LHCN-M2 (cell line): ENCODE results near the gene GATA6. TPM values are rescaled to one million over a fixed set of nuclear protein-coding genes. Genes with fewer than 3 reads are reported as not detected.

Experiments used
- DNase-seq: peaks from one replicate; pipeline ENCODE4 v3.0.0-alpha.2; 2012; ENCODE audit warnings: low read depth
- polyA plus RNA-seq: library from polyadenylated mRNA; unstranded; fragments of >200 nt; gene quantifications from one replicate; pipeline ENCODE4 v1.2.1, GENCODE V29; 2012; ENCODE audit warnings: missing spikeins
- total RNA-seq: library from RNA; depleted of rRNA; stranded (reverse); fragments of >200 nt; gene quantifications from 2 replicates; pipeline ENCODE4 v1.2.3, GENCODE V29; 2014; rRNA removed

The GATA6 gene
- 0.06 TPM in 1 of 2 replicates, not detected in the other for total RNA-seq
- polyA plus RNA-seq, result not detected

DNA sequence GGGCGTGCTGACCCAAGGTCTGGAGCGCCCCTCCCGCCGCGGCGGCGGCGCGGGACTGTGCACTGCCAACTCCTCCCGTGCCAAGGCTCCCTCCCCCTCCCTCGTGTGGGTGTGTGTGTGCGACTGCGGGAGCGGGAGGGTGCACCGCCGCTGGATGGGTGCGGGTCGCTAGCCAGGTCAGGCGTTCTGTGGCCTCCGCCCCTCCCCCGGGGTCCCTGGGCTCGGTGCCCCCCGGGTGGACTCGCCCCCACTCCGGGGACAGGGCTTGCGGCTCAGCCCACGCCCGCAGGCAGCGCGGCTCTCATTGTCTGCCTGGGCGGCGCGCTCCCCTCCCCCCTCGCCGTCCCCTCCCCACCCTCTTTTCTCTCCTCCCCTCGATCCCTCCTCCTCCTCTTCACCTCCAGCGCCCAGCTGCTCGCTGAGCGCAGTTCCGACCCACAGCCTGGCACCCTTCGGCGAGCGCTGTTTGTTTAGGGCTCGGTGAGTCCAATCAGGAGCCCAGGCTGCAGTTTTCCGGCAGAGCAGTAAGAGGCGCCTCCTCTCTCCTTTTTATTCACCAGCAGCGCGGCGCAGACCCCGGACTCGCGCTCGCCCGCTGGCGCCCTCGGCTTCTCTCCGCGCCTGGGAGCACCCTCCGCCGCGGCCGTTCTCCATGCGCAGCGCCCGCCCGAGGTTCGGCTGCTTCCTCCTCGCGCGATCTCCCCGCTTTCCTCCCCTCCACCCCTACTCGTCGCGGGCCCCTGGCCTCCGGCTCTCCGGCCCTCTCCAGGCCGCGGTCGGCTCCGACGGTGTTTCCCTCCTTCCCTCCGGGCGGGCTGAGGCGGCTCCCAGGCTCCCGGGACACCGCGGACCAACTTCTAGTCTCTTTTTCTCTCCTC lies at the start of gene GATA6:
GATA6 (plus strand) TSS at position 579 of the 878 bp plus-strand sequence. CDS start 1,556 bp downstream, outside the sequence.
- DNase-seq, result peak; percentile 26

DNA sequence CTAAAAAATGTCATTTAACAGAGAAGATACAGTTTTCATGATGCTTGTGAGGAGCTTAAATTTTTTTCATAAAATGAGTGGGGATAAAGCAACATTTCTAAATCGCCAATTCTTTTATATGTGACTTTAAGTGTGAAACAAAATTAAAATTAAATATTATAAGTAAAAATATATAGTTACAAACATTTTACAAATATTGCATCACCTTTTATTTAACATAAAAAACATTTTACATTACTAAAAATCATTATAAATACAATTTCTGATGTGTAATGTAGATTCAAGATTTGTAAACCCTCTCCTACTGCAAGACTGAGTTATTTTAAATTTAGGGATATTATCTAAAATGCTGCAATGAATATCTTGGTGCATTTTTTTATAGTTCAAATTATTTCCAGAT lies 44.4 kb upstream of the GATA6 start:
- DNase-seq, result no peak

DNA sequence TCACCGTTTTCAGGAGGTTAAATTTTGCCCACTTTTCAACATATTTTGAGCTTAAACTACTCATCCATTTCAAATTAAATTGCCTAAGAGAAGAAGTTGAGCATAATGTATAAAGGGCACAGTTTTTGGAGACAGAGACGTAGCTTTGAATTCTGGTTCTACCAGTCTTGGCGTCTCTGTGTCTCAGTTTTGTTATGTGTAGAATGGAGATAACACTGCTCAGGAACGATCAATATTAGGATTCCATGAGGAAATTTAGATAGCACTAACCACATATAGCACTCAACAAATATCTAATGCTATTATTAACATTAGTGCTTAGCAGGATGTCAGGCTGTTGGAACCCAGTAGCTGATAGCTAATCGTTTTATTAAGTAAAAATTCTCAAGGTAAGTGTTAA lies 40.4 kb upstream of the GATA6 start:
- DNase-seq, result no peak

DNA sequence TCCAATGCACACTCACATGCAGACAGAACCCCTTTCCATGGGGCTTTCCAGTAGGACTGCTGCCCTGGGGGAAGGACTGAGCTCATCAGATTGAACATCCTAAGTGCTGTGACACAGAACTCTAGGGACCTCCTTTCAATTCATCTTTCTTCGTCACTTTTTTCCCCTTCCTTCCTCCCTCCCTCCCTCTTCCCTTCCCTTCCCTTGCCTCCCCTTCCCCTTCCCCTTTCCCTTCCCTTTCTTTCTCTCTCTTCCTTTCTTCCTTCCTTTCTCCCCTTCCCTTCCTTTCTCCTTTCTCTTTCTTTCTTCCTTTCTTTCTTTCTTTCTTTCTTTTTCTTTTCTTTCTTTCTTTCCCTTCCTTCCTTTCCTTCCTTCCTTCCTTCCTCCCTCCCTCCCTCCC lies 39.6 kb upstream of the GATA6 start:
- DNase-seq, result no peak

DNA sequence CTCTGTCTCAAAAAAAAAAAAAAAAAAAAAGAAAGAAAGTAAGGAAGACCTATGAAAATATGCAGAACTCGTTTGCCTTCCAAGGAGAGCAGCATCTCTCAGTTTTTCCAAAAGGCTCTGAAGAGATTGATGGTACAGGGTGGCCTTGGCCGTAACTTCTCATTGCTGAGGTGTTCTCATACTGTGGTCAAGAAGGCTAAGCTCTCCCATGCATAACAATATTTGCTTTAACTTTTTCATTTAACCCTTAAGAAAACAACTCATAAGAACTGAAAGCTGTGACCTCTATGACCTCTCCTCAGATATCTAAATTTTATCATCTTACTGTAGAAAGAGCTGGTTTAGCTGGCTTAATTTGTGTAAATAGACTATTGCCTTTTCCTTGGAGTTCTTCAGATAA lies 37.1 kb upstream of the GATA6 start:
- DNase-seq, result no peak

DNA sequence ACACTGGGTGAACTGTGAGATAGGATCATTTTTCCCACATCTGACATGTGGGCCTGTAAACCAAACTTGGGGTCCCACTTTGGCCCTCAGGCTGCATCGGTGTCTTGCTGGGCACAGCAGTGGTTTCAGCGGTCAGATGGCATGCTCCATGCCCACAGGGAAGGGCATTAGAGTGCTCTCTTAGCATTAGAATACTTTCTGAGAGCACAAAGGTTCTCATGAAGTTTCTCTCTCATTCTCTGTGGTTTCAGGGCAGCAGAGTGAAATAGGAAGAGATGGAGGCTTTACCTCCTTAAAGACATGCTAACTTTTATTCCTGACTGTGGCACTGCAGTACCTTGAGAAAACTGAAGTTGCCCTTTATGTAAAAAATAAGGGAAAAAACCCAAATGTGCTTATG lies 36.6 kb upstream of the GATA6 start:
- no peak for DNase-seq

DNA sequence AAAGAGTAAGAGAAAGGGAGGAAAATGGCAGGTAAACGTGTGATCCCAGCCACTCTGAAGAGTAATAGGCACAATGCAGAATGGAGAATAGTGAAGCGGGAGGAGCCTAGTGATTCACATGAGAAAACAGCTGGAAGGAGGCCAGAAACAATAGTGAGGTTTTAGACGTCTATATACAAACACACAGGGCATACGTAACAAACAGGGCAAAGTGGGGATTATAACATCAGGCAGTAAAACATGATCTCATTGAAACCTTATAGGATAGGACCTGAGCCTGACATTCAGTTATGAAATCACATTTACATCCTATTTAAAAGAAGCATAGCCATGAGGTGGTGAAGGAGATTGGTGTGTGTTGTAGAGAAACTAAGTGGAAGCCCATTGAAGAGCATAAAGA lies 33.0 kb upstream of the GATA6 start:
- no peak for DNase-seq

DNA sequence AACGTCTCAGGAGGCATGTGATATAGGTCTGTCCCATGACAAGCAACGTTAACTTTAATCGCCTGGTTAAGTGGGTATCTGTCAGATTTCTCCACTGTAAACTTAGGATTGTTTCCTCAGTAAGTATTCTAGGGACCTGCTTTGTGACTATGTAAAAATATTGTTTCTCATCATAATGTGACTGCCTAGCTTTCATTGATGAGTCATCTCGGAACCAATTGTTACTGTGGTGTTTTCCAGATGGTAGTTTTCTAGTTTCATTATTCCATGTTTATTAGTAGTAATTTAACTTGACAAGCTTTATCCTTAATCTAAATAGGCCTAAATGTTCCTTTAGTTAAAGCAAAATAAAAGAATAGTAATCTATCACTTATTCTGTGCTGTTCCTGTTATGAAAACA lies 28.2 kb upstream of the GATA6 start:
- no peak for DNase-seq

DNA sequence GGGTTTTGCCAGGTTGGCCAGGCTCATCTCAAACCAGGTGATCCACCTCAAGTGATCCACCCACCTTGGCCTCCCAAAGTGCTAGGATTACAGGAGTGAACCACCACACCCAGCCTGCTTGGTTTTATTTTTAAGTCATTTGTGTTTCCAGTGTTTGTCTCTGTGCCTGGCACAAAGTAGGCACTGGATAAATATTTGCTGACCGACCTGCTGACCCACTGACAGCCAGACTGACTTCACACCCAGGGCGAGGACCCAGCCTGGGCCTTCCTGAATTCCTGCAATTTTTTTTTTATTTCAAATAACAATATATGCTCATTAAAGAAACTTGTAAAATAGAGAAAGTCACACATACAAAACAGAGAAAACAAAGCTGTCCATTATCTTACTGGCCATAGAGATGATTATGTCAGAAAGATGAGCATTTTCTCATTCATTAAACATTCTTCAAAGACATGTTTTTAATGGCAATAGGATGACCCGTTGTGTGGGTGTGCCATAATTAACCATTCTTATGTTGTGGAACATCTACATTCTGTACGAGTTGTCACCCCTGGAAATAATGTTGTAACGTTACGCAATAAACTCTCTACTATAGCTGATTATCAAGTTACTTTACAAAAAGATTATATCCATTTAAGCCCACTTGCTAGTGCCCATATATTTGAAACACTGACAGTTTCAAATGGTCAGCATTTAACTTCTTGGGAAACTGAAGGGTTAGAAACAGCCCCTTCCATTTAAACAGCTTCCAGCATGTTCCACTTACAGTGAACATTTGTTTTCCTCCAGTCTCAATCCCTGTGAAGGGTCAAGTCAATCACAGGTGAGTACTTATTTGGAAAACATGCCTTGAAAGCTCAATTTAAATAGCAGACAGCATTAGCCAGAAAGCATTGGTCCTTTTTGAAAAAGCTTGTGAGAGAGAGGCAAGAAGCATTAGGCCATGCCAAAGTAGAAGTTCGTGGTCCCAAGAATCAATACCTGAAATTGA lies 25.7 kb upstream of the GATA6 start:
- no peak for DNase-seq

DNA sequence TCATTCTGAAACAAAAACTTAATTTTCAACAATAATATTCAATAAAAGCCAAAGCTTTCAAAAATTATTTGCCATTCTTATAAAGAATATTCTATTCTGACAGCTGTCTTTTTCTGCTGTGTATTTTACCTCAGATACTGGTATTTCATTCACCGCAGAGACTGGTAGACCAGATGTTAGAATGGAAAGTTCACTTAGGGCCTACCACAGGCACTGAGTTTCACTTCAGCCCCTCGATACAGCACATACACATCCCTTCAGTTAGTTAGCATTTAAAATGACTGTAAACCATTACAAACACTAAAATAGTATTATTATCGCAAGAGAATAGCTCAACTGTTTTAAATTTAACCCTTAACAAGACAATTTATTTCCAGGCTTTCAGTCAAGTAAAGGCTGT lies 24.2 kb upstream of the GATA6 start:
- DNase-seq, result no peak

DNA sequence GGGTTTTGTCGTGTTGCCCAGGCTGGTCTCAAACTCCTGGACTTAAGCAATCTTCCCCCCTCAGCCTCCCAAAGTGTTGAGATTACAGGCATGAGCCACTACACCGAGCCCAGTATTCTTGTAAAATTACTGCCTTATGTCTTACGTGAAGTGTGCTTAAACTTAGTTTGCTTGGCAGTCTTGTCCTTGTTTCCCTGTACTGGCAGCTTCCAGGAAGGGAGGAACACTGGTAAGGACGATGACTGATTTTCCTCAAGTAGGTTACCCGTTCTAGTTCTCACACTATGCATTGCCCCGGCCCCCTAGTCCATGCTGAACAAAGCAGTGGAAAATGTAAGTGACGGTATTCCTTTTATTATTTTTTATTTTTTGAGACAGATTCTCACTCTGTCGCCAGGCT lies 19.7 kb upstream of the GATA6 start:
- DNase-seq, result no peak

DNA sequence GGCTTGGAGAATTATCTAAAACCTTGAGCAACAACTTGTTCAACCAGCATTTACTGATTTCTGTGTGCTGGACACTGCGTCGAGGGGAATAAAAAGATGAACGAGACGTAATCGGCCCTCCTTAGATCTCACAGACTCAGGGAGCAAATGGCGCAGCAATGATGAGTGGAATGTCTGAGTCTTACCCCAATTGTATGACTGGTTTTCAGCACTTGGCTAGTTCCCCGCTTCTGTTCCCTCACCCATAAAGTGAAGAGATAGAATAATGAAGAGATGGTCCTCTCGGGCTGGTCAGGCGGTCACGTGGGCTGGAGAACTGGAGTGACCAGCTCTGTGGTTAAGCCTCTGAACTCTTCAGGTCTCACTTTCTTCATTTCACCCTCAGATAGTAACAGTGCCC lies 17.3 kb upstream of the GATA6 start:
- DNase-seq, result no peak

DNA sequence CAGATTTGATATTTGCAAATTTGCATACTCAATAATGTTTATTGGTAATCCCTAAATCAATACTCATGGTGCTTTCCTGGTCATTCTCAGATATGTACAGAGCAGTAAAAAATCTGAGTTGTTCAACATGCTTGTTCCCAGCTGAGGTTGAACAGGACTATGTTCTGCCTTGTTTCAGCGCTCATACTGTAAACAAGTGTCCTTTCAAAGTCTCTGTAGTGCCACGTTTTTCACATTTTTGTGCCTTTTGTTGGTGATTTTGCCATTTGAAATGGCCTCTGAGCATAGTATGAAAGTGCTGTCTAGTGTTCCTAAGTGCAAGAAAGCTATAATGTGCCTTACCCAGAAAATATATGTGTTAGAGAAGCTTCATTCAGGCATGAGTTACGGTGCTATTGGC lies 16.0 kb upstream of the GATA6 start:
- DNase-seq, result no peak

DNA sequence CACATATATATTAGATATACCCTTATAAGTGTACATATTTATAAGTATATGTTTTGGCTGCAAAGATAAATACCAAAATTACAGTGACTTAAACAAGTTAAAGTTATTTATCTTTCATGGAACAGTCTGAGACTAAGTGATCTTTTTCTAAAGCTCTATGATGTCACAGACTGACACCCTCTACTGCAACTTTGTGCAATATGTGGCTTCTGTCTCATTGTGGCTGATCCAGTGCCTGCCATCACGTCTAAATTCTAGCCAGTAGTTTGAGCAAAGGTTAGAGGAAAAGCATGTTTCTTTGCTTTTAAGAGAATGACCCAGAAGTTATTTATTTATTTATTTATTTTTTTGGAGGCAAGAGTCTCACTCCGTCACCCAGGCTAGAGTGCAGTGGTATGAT lies 13.8 kb upstream of the GATA6 start:
- DNase-seq, result no peak

DNA sequence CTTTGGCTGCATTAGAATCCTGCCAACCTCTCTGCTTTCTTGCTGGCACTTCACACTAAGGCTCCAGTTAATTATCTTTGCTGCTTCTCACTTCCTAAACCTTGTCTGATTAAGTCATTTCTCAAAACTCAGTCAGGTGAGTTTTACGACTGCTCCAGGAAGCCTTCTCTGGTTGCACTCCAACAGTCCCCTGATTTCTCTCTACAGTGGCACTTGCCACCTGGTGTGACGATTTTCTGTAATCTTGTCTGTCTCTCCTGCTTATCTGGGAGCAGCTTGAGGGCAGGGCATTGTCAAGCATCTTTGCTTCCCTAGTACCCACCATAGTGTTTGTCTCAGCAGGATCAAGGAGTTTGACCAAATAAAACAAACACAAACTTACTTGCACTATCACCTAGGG lies 10.4 kb upstream of the GATA6 start:
- DNase-seq, result no peak

DNA sequence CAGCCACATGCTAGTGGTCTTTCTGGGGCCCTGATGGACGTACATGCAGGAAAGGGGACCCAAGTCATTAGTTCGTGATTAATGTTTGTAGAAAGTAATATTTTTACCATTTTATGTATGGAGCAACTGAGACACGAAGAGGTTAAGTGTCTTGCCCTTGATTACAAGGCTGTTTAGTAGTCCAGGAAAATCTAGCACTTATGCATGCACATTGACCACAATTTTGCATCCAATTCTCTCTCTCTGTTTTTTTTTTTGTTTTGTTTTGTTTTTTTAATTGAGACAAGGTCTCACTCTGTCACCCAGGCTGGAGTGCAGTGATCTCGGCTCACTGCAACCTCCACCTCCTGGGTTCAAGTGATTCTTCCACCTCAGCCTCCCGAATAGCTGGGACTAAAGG lies 8.3 kb upstream of the GATA6 start:
- no peak for DNase-seq

DNA sequence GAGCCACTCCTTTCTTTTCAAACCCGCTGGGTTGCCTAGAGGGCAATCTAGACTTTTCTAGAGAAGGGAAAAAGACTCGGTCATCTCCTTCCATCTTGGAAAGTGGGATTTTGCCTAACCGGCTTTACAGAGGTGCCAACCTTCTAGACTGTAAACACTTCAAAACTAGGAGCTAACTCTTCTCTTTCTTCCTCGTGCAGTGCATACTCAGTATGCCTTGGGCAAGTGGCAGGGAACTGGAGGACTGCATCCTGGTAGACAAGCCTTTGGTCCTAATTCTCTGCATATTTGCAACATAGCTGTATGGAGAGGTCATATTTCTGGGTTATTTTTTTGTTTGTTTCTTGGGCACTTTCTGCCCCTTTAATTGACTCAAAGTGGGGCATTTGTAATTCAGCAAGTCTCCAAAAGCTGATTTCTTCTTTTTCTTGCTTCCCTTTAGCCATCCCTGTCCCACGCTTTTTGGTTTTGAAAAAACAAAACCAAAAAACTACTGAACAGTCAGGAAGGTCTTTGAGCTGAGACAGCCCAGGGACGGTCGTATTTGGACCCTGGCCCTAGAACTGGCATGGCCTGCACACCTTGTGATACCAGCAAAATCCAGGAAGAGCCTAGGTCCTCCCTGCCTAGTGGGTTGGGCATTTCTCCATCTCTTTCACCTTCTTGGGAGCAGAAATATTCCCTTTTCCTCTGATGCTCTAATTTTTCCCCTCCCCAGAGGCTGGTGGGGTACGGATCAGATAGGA lies 5.8 kb upstream of the GATA6 start:
- no peak for DNase-seq

DNA sequence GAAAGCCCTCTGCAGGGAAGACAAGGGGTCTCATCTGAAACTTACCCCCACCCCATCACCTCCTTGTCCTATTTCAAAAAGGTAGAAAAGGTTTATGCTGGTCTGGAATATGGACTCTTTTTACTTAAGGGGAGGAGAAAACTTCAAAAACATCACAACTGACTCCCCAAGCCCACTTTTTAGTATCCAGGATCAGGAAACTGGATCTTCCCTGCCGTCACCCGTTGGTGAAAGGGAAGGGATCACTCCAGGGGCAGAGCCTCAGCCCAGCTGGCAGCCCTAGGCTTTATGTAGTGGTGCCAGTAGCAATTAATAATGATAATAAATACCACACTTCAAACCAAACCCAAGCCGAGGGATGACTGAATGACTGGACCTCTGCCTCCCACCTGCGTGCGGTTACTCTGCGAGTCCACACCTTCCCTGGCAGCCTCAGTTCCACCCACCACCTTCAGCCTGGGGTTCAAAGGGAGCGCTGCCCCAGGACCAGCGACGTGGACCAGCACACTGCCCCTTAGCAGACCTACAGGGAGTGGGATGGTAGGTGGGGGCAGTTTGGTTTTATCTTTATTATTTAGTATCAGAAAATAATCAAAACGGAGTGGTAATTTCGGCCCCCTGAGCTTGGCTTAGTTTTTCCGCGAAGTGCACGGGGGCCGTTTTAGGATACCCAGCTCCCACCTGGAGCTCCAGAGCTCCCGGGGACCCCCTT lies 4.9 kb upstream of the GATA6 start:
- no peak for DNase-seq

DNA sequence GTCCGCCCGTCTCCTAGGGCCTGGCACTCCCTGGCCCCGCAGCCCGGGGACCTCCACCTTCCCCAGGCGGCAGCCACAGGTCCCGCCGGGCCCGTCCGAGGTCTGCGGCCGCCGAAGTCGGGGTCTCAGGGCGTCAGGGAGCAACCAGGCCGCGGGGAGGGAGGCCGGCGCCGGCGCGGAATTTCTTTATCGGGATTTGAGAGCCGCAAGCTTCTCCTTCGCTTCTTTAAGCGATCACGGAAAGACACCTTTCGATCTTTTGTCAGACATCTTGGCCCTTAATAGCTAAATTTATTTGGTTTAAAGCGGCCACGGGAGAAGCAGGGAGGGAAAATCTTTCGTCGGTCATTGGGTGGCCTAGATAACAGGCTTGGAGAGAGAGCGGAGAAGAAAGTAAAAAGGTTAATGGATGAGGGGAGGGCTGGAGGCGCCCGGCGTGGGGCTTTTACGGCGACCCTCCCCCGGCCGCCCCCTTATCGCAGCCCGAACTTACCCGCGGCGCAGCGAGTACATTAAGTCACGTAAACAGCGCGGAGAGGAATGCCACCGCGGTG lies 4.3 kb upstream of the GATA6 start:
- no peak for DNase-seq

DNA sequence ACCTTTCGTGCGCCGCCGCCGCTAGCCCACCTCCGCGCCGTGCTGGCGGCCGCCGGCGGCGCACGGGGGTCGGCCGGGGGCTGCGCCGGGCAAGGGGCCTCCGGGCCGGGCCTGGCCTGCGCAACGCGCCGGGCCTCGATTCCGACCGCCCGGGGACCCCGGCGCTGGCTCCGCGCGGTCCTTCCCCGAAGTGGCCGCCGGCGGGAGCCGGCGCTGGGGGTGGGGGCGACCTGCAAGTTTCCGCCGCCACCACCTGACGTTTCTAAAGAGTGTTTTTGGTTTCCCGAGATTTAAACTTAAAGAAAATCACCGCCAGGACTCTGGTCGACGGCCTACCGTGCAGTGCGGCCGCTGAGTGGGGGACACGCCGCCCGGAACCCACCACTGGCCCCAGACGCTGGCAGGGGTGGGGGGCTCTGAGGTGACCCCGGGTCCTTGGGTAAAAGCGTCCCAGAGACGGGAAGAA lies 3.8 kb upstream of the GATA6 start:
- no peak for DNase-seq
